Choroid plexus epithelial cell (primary cell): ENCODE measurements around the gene RHOJ.
"Not testable (repeated sequence)": the region's sequence is repeated elsewhere in the genome, so short reads cannot be mapped to it uniquely, and the experiment has no call there.

ENCODE experiments used
- DNase-seq: peaks from one replicate; pipeline ENCODE4 v3.0.0-alpha.2; 2010; ENCODE audit warnings: low read depth
- H3K4me3 ChIP-seq: 2 replicates; pipeline ENCODE4 v1.5.1; 2011; ENCODE audit warnings: low read depth, mild to moderate bottlenecking, control low read depth, low read length, moderate library complexity
- TF ChIP-seq, protein P1 (sequence below): conservative IDR thresholded peaks from 2 replicates; pipeline ENCODE4 v1.5.1; 2011; ENCODE audit warnings: low read depth, mild to moderate bottlenecking, control low read depth, inconsistent platforms, low read length, moderate library complexity

The RHOJ gene

GRCh38 chr14:63204407-63205043 is at the start of gene RHOJ:
RHOJ (plus strand) TSS chr14:63204443; CDS start chr14:63204870, 427 bp downstream.
- peak within 1 kb of the TSS; percentile 60 for H3K4me3 ChIP-seq
- TF ChIP-seq, protein P1, sequence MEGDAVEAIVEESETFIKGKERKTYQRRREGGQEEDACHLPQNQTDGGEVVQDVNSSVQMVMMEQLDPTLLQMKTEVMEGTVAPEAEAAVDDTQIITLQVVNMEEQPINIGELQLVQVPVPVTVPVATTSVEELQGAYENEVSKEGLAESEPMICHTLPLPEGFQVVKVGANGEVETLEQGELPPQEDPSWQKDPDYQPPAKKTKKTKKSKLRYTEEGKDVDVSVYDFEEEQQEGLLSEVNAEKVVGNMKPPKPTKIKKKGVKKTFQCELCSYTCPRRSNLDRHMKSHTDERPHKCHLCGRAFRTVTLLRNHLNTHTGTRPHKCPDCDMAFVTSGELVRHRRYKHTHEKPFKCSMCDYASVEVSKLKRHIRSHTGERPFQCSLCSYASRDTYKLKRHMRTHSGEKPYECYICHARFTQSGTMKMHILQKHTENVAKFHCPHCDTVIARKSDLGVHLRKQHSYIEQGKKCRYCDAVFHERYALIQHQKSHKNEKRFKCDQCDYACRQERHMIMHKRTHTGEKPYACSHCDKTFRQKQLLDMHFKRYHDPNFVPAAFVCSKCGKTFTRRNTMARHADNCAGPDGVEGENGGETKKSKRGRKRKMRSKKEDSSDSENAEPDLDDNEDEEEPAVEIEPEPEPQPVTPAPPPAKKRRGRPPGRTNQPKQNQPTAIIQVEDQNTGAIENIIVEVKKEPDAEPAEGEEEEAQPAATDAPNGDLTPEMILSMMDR, result no peak
- peak; percentile 50 for DNase-seq

DNA sequence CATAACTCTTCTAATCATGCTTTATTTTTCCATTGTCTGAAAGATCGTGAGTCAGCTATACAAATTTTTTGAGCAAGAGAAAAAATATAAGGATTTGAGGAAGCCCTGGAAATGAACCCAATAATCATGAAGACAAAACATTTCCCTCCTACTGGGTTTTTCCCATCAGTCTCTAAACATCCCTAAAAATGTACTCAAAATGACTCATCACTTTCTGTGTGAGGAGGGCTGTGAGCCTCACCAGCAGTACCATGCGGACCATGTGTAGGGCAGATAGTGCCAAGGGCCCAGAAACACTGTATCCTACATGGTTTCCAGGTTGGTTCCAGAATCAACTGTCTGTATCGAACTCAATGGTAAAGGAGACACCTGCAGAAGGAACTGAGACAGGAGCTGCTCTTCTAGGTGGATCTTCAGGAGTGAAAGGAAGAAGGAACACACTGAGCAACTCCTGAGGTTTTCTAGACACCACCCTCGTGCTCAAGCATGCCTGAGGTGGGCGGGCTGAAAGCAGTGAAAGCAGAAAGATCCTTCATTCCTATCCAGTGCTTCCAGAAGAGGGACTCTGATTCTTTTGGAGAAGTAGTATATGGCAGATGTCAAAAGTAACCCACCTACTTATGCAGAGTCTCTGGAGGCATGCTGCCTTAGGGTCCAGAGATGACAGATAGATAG is 48.6 kb upstream of the RHOJ start:
- no peak overlapping the region for H3K4me3 ChIP-seq
- DNase-seq, result peak; percentile 33
- TF ChIP-seq, protein P1, result no peak

- TF ChIP-seq, protein P1, result no peak
- DNase-seq, result no peak
- no peak overlapping the region for H3K4me3 ChIP-seq
These were observed 47.0 kb upstream of the RHOJ start for GRCh38 chr14:63157195-63157594.

GRCh38 chr14:63163306-63163705 is 40.9 kb upstream of the RHOJ start:
- TF ChIP-seq, protein P1, result no peak
- DNase-seq, result no peak
- H3K4me3 ChIP-seq, result no peak overlapping the region

GRCh38 chr14:63164108-63164683 is 40.0 kb upstream of the RHOJ start:
- H3K4me3 ChIP-seq, result no peak overlapping the region
- DNase-seq, result no peak
- TF ChIP-seq, protein P1, result no peak

DNA sequence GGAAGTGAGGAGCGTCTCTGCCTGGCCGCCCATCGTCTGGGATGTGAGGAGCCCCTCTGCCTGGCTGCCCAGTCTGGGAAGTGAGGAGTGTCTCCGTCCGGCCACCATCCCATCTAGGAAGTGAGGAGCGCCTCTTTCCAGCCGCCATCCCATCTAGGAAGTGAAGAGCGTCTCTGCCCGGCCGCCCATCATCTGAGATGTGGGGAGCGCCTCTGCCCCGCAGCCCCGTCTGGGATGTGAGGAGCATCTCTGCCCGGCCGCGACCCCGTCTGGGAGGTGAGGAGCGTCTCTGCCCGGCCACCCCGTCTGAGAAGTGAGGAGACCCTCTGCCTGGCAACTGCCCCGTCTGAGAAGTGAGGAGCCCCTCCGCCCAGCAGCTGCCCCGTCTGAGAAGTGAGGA is 39.0 kb upstream of the RHOJ start:
- DNase-seq, H3K4me3 ChIP-seq: not testable (repeated sequence)

- TF ChIP-seq, protein P1, result no peak
- DNase-seq, result no peak
- no peak overlapping the region for H3K4me3 ChIP-seq
These were observed 37.2 kb upstream of the RHOJ start for GRCh38 chr14:63167044-63167443.
